Activated T-helper 2 cell treated with anti-CD3 and anti-CD28 coated beads, Interferon-gamma antibody, Interleukin-2, Interleukin-4, amounts not matched to agents 10 μg/mL and 5 μg/mL and 100 μg/mL, durations not matched to agents 14 hours and 24 hours and 36 hours (primary cell): Measurements from ENCODE around the gene MRPS11. TPM values are rescaled to one million over a fixed set of nuclear protein-coding genes. Genes with fewer than 3 reads are reported as not detected.
"Not testable (repeated sequence)": the region's sequence is repeated elsewhere in the genome, so short reads cannot be mapped to it uniquely, and the experiment has no call there.

Experiments
- DNase-seq: peaks from one replicate; pipeline ENCODE4 v3.0.0; 2021; ENCODE audit warnings: low spot score
- H3K27ac Mint-ChIP-seq: one replicate; pipeline ENCODE4 v1.8.0; 2021; ENCODE audit warnings: mixed read lengths
- H3K27me3 Mint-ChIP-seq: one replicate; pipeline ENCODE4 v1.8.0; 2021; ENCODE audit warnings: low read depth, mixed read lengths
- H3K36me3 Mint-ChIP-seq: one replicate; pipeline ENCODE4 v1.8.0; 2021; ENCODE audit warnings: low read depth, mixed read lengths
- H3K4me1 Mint-ChIP-seq: one replicate; pipeline ENCODE4 v1.8.0; 2021; ENCODE audit warnings: low read depth, mixed read lengths
- H3K4me3 Mint-ChIP-seq: one replicate; pipeline ENCODE4 v1.8.0; 2021; ENCODE audit warnings: low read depth, mild to moderate bottlenecking, moderate library complexity, mixed read lengths
- H3K9me3 Mint-ChIP-seq: one replicate; pipeline ENCODE4 v1.8.0; 2021; ENCODE audit warnings: mixed read lengths
- intact Hi-C: fragments of 100-400 bp; cut with micrococcal nuclease; formaldehyde crosslinking; loops from one replicate; pipeline ENCODE4 v1.15.1; 2023
- total RNA-seq: library from RNA; stranded (reverse); gene quantifications from 2 replicates; pipeline ENCODE4 v1.2.3, GENCODE V29; 2022

MRPS11 gene
- total RNA-seq, 1 donor from 2014 or later = 71.0 TPM

- Mint-ChIP-seq H3K4me3 (no peak overlapping the region), H3K27me3 (no peaks in the 10 kb centered on the region), H3K9me3 (no peaks in the 10 kb centered on the region), H3K36me3 (peaks cover 5% of the 10 kb centered on the region), H3K4me1 (peaks cover 8% of the 10 kb centered on the region), H3K27ac (no peak overlapping the region)
- DNase-seq = no peak
- intact Hi-C loops = no loop called here
Observed at GRCh38 chr15:88509964-88510363, 42.5 kb downstream of the MRPS11 start.

GRCh38 chr15:88511161-88511560, 43.7 kb downstream of the MRPS11 start:
- no peak overlapping the region for H3K27ac Mint-ChIP-seq
- no peak for DNase-seq
- intact Hi-C loops = no loop called here
- H3K9me3 Mint-ChIP-seq = no peaks in the 10 kb centered on the region
- no peaks in the 10 kb centered on the region for H3K27me3 Mint-ChIP-seq
- peaks cover 8% of the 10 kb centered on the region for H3K4me1 Mint-ChIP-seq
- peaks cover 5% of the 10 kb centered on the region for H3K36me3 Mint-ChIP-seq
- no peak overlapping the region for H3K4me3 Mint-ChIP-seq

GRCh38 chr15:88512078-88512477, 44.6 kb downstream of the MRPS11 start:
- DNase-seq = no peak
- intact Hi-C loops = no loop called here
- Mint-ChIP-seq H3K27ac (no peak overlapping the region), H3K9me3 (no peaks in the 10 kb centered on the region), H3K27me3 (no peaks in the 10 kb centered on the region), H3K4me1 (peaks cover 8% of the 10 kb centered on the region), H3K4me3 (no peak overlapping the region), H3K36me3 (peaks cover 5% of the 10 kb centered on the region)

GRCh38 chr15:88512601-88513000, 45.1 kb downstream of the MRPS11 start:
- Mint-ChIP-seq H3K27ac (no peak overlapping the region), H3K4me1 (peaks cover 8% of the 10 kb centered on the region), H3K27me3 (no peaks in the 10 kb centered on the region), H3K9me3 (no peaks in the 10 kb centered on the region), H3K36me3 (peaks cover 5% of the 10 kb centered on the region), H3K4me3 (no peak overlapping the region)
- intact Hi-C loops = no loop called here
- no peak for DNase-seq

GRCh38 chr15:88513195-88513594, 45.7 kb downstream of the MRPS11 start:
- DNase-seq = no peak
- no peaks in the 10 kb centered on the region for H3K27me3 Mint-ChIP-seq
- H3K36me3 Mint-ChIP-seq = peaks cover 5% of the 10 kb centered on the region
- intact Hi-C loops = no loop called here
- H3K4me1 Mint-ChIP-seq = peaks cover 8% of the 10 kb centered on the region
- H3K9me3 Mint-ChIP-seq = no peaks in the 10 kb centered on the region
- no peak overlapping the region for H3K4me3 Mint-ChIP-seq
- no peak overlapping the region for H3K27ac Mint-ChIP-seq

- intact Hi-C loops = no loop called here
- Mint-ChIP-seq H3K36me3 (peaks cover 4% of the 10 kb centered on the region), H3K4me1 (no peaks in the 10 kb centered on the region), H3K9me3 (no peaks in the 10 kb centered on the region), H3K4me3 (no peak overlapping the region), H3K27me3 (no peaks in the 10 kb centered on the region), H3K27ac (no peak overlapping the region)
- DNase-seq = no peak
Observed at GRCh38 chr15:88518903-88519302, 51.4 kb downstream of the MRPS11 start.

DNA sequence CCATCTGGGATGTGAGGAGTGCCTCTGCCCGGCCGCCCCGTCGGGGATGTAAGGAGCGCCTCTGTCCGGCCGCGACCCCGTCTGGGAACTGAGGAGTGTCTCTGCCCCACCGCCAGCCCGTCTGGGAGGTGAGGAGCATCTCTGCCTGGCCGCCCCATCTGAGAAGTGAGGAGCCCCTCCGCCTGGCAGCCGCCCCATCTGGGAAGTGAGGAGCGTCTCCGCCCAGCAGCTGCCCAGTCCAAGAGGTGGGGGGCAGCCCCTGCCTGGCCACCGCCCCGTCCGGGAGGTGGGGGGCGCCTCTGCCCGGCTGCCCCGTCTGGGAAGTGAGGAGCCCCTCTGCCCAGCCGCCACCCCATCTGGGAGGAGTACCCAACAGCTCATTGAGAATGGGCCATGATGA, 56.6 kb downstream of the MRPS11 start:
- H3K9me3 Mint-ChIP-seq, H3K4me1 Mint-ChIP-seq, DNase-seq, intact Hi-C loops, H3K27ac Mint-ChIP-seq, H3K4me3 Mint-ChIP-seq, H3K27me3 Mint-ChIP-seq: not testable (repeated sequence)
- peaks cover 16% of the 10 kb centered on the region for H3K36me3 Mint-ChIP-seq

DNA sequence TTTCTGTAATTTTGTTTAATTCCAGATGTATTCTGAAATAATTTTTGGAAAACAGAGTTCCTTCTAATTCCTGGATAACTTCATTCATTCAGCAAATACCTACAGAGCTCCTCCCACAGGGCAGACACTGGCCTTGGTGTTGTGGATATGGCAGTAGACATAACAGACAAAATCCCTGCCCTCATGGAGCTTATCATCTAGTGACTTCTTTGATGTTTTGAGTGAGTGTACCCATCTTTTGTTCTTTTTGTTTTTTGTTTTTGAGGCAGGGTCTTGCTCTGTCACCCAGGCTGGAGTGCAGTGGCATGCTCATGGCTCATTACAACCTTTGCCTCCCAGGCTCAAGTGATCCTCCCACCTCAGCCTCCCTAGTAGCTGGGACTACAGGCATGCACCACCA, 57.9 kb downstream of the MRPS11 start:
- peaks cover 19% of the 10 kb centered on the region for H3K36me3 Mint-ChIP-seq
- DNase-seq = no peak
- H3K4me3 Mint-ChIP-seq = no peak overlapping the region
- no peaks in the 10 kb centered on the region for H3K4me1 Mint-ChIP-seq
- H3K27ac Mint-ChIP-seq = no peak overlapping the region
- no peaks in the 10 kb centered on the region for H3K9me3 Mint-ChIP-seq
- H3K27me3 Mint-ChIP-seq = no peaks in the 10 kb centered on the region
- intact Hi-C loops = no loop called here

DNA sequence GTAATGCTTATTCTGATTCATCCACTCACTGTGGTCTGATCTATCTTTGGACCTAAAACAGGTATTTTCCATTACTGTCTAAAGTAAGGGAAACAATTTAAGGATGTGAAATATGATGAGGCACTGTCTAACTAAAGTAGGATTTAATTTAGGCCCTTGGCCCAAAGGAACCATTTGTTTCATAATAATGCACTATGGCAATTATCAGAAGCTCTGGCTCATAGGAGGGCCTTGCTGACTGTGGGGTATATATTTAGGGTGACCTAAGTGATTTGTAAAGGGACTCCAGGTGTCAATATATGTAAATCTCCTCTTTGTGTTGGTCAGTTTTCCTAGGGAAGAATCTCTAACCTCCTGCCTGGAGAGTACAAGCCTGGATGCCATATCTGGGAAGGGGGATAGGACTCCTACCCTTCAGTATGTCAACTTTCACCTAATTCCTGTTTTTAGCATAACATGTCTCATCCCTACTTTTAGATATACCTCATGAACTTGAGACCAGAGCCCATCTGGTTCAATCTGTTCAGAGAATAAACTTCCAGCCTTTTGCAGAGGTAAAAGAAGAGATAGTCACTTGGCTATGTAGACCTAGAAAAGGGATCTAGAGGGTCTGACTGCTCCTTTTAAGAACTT, 58.9 kb downstream of the MRPS11 start:
- Mint-ChIP-seq H3K4me3 (no peak overlapping the region), H3K27ac (no peak overlapping the region), H3K36me3 (peaks cover 28% of the 10 kb centered on the region), H3K9me3 (no peaks in the 10 kb centered on the region), H3K4me1 (no peaks in the 10 kb centered on the region), H3K27me3 (no peaks in the 10 kb centered on the region)
- DNase-seq = no peak
- intact Hi-C loops = no loop called here

- DNase-seq = no peak
- Mint-ChIP-seq H3K4me1 (no peaks in the 10 kb centered on the region), H3K9me3 (peaks cover 6% of the 10 kb centered on the region), H3K27me3 (no peaks in the 10 kb centered on the region), H3K36me3 (peaks cover 26% of the 10 kb centered on the region), H3K27ac (no peak overlapping the region), H3K4me3 (no peak overlapping the region)
- intact Hi-C loops = no loop called here
Observed at GRCh38 chr15:88529021-88529630, 61.6 kb downstream of the MRPS11 start.

Other genes starting within 250 kb of the MRPS11 start
- gene NTRK3, start 211.0 kb upstream of the MRPS11 start, total RNA-seq = 0.51 and 0.73 TPM in 2 replicates
- 39.8 and 42.4 TPM in 2 replicates for gene MRPL46, start 320 bp upstream of the MRPS11 start, total RNA-seq
- gene DET1, start 79.0 kb downstream of the MRPS11 start, total RNA-seq = 1.5 and 2.6 TPM in 2 replicates
- gene AEN, start 153.6 kb downstream of the MRPS11 start, total RNA-seq = 52.9 and 54.3 TPM in 2 replicates
- gene ISG20, start 171.3 kb downstream of the MRPS11 start, total RNA-seq = 36.3 and 38.0 TPM in 2 replicates